HG02885 (cell line): ENCODE data around the gene F9.

Experiments used
- ATAC-seq: cut with Tn5 transposase; IDR thresholded peaks from one replicate; pipeline ENCODE4 v1.9.1; 2021; ENCODE audit warnings: mild to moderate bottlenecking; ENCODE audit not compliant: unreplicated experiment, poor library complexity

F9 gene

DNA sequence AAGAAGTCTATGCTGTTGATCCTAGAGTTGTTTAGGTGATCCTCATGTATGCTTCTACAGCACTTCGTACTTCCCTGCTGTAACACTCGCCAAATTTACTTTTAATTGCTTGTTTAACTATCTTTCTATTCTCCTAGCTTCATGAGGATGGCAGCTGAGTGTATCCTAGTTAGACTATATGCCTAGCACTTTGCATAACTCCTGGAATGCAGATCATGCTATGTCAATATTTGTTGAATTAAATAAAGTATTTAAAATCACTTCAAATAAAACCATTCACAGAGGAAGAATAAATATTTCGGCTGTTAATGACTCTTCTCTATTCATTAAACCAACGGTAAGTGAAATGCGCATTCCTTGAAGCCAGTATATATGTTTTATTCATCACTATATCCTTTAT, 55.1 kb downstream of the F9 start:
- ATAC-seq: no peak

DNA sequence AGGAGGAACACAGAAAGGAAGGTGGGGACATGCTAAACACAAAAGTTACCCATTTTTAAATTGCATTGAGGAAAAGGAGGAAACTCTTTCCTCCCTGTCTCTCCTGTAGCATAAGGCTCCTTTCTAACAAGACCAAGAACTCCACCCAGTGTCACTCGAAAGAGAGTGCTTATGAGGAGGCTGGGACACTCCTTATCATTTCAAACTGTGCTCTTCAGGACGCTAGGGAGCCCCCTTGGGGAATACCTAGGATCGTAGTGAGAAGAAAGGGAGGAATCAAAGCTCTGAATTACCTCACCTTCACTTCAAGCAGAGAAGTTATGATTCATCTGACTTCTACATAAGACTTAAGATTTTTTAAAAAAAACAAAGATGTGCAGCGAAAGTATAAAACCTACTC, 65.5 kb downstream of the F9 start:
- no peak for ATAC-seq

DNA sequence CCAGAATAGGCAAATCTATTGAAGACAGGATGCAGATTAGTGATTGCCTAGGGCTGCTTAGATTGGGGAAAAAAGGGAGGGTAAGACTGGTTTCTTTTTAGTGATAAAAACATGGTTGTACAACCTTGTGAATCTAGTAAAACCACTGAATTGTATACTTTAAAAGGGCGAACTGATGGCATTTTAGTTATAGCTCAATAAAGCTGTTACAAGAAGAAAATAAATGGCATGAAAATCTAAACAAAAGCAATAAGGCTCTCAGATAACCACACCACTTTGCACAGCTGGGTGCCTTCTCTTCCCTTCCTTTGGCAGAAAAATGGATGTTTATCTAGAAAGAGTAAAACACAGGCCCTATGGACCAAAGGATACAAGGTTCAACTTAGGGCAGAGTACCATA, 69.6 kb downstream of the F9 start:
- no peak for ATAC-seq
